NCI-H146 (cell line): ENCODE data around the gene PCBD2.
"Not testable (repeated sequence)": the region's sequence is repeated elsewhere in the genome, so short reads cannot be mapped to it uniquely, and the experiment has no call there.

Experiments used
- DNase-seq: peaks from one replicate; lab custom pipeline; 2025; lab: John Stamatoyannopoulos, UW

PCBD2 gene

GRCh38 chr5:134904610-134905245, at the start of gene PCBD2:
Gene PCBD2, plus strand, starts transcription at chr5:134905131. Its CDS starts 9 bp downstream, at chr5:134905140.
- peak; percentile 89 for DNase-seq

GRCh38 chr5:134856465-134856864, 48.5 kb upstream of the PCBD2 start:
- not testable (repeated sequence) for DNase-seq

- DNase-seq: no peak
Measured at GRCh38 chr5:134857401-134857800, 47.5 kb upstream of the PCBD2 start.

- DNase-seq: no peak
Measured at GRCh38 chr5:134864707-134865106, 40.2 kb upstream of the PCBD2 start.

GRCh38 chr5:134873494-134873893, 31.4 kb upstream of the PCBD2 start:
- peak; percentile 7 for DNase-seq

- DNase-seq: peak; percentile 77
Measured at GRCh38 chr5:134873987-134874830, 30.7 kb upstream of the PCBD2 start, which contains the start of gene TXNDC15. Gene TXNDC15, plus strand, starts transcription at chr5:134874371. Its CDS starts 57 bp downstream, at chr5:134874428.

GRCh38 chr5:134874831-134875655, 29.9 kb upstream of the PCBD2 start:
- DNase-seq: peak; percentile 32

- no peak for DNase-seq
Measured at GRCh38 chr5:134877159-134877558, 27.8 kb upstream of the PCBD2 start.

- no peak for DNase-seq
Measured at GRCh38 chr5:134878403-134878802, 26.5 kb upstream of the PCBD2 start.

- peak; percentile 1 for DNase-seq
Measured at GRCh38 chr5:134879456-134879855, 25.5 kb upstream of the PCBD2 start.

GRCh38 chr5:134880937-134881336, 24.0 kb upstream of the PCBD2 start:
- not testable (repeated sequence) for DNase-seq

- not testable (repeated sequence) for DNase-seq
Measured at GRCh38 chr5:134881711-134882110, 23.2 kb upstream of the PCBD2 start.

GRCh38 chr5:134887593-134888159, 17.3 kb upstream of the PCBD2 start:
- DNase-seq: no peak

- DNase-seq: no peak
Measured at GRCh38 chr5:134889335-134889734, 15.6 kb upstream of the PCBD2 start.

GRCh38 chr5:134891473-134891872, 13.5 kb upstream of the PCBD2 start:
- no peak for DNase-seq

GRCh38 chr5:134892282-134892681, 12.6 kb upstream of the PCBD2 start:
- DNase-seq: no peak

GRCh38 chr5:134892926-134893325, 12.0 kb upstream of the PCBD2 start:
- DNase-seq: no peak

- no peak for DNase-seq
Measured at GRCh38 chr5:134893748-134894505, 11.0 kb upstream of the PCBD2 start.

GRCh38 chr5:134902071-134902801, 2.7 kb upstream of the PCBD2 start:
- no peak for DNase-seq

- peak; percentile 37 for DNase-seq
Measured at GRCh38 chr5:134905246-134905996, 490 bp downstream of the PCBD2 start.
